ENCODE measurements around the gene ZFYVE28.

DNA sequence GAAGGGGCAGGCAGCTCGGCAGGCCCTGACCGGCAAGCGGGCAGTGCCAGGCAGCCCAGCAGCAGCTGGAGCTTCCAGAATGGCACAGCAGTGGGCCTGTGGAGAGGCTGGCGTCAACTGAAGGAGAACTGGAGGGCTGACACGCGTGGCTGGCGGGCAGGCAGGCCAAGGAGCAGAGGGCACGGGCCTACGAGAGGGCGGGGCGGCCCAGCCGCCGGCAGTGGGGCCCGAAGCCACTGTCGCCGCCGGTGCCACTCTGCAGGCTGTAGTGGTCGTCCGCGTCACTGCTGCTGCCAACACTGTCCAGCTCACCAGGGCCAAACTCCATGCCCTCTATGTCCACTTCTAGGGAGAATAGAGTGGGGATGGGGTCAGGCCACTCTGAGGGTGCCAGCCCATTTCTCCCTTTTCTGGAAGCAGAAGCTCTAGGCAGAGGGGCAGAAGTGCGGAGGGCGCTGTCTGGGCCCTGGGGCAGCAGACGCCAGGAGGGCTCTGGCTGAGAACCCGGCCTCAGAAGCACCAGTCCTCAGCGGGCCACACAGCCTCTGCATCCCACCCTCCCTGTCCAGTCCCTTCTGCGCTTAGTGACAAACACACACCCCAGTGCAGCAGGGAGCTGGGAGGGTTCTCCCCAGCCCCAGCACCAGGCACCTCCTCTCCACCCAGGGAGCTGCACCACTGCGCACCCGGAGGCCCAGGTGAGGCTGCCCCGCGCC lies 167.9 kb downstream of the ZFYVE28 start:
- no peak for TF ChIP-seq POLR2AphosphoS5 (IDR thresholded peaks at IDR 0.05)
- TF ChIP-seq, protein P1, sequence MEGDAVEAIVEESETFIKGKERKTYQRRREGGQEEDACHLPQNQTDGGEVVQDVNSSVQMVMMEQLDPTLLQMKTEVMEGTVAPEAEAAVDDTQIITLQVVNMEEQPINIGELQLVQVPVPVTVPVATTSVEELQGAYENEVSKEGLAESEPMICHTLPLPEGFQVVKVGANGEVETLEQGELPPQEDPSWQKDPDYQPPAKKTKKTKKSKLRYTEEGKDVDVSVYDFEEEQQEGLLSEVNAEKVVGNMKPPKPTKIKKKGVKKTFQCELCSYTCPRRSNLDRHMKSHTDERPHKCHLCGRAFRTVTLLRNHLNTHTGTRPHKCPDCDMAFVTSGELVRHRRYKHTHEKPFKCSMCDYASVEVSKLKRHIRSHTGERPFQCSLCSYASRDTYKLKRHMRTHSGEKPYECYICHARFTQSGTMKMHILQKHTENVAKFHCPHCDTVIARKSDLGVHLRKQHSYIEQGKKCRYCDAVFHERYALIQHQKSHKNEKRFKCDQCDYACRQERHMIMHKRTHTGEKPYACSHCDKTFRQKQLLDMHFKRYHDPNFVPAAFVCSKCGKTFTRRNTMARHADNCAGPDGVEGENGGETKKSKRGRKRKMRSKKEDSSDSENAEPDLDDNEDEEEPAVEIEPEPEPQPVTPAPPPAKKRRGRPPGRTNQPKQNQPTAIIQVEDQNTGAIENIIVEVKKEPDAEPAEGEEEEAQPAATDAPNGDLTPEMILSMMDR (IDR thresholded peaks at IDR 0.05) = no peak
